Measurements from ENCODE around the gene CTNNA2.
"Not testable (repeated sequence)": the region's sequence is repeated elsewhere in the genome, so short reads cannot be mapped to it uniquely, and the experiment has no call there.

CTNNA2 gene

DNA sequence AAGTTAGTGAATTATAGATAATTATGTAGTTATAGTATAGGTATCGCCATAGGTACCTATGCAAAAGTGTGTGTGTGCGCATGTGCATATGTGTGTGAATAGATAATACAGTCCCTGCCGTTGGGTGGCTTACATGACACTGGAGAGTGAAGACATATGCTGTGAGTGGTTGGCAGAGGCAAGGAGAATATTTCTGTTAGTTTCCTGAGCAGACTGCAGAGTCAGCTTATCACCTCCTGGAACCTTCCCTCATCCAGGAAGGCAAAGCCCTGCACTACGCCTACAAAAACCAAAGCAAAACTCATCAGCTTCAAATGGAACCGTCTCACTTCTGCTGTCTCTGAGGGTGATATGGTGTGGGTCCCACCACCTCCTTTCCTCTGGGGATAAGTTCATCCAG, 609.8 kb downstream of the CTNNA2 start:
- no peak overlapping the region for H3K4me3 ChIP-seq (ENCODE audit: low read depth, low read length)

DNA sequence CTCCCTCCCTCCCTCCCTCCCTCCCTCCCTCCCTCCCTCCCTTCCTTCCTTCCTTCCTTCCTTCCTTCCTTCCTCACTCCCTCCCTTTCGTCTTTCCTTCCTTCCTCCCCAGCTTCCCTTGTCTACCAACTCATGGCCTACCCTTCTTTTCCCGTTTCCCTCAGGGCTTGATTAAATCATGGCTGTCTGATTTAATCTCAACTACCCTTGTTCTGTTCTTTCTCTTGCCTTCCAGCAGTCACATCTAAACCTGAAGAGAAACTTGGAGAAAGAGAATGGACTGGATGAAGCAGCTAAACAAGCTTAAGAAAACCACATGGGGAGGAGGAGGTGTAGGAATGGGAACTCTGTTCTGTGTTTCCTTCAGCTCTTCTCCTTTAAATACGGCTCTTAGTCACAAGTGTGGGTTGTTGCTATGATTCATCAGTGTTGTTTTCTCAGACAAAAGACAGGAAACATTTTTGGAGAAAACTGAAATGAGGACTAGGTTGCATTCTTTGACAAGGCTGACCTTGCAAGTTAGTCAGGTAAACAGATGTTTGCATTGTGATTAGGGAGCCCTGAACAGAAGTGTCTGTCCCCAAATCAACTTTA, 613.8 kb downstream of the CTNNA2 start:
- H3K4me3 ChIP-seq (ENCODE audit: low read depth, low read length), result no peak overlapping the region

DNA sequence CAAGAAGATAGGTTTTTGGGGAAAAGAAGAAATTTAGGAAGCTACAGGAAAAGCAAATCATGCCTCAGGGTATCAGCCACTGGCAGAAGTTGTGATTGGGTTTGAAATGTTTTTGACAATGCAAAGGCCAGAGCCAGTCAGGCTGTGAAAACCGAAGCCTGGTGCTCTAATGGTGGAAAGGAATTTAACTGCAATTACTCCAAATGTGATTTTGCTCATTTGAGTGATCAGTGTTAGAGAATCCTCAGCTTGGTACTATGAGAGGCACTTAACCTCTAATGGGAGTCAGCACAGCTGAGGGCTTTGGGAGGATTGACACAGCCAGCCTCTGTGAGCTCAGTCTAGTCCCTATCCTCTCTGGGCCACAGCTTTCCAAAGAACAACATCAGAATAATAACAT, 615.2 kb downstream of the CTNNA2 start:
- H3K4me3 ChIP-seq (ENCODE audit: low read depth, low read length), result no peak overlapping the region

- H3K4me3 ChIP-seq (ENCODE audit: low read depth, low read length), result no peak overlapping the region
Observed at GRCh38 chr2:80132281-80132680, 619.4 kb downstream of the CTNNA2 start.

GRCh38 chr2:80135001-80135400, 622.1 kb downstream of the CTNNA2 start:
- no peak overlapping the region for H3K4me3 ChIP-seq (ENCODE audit: low read depth, low read length)

- H3K4me3 ChIP-seq (ENCODE audit: low read depth, low read length), result no peak overlapping the region
Observed at GRCh38 chr2:80136338-80136737, 623.5 kb downstream of the CTNNA2 start.

DNA sequence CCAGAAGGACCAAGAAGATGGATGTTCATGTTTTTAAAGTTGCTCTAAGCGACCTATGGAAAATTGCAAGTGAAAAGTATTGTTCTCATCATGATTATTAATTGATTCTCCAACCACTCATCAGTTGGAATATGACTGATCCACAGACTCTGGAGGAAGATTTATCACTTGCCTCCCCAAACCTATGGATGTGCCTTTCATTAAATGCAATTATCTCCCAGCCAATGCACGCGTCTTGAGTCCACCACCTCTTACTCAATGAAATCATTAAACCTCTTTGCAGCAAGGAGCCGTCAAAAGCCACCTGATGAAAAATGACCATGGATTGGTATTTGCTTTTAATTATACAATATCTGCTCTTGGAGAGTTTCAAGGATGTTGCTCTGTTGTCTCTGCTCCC, 626.1 kb downstream of the CTNNA2 start:
- no peak overlapping the region for H3K4me3 ChIP-seq (ENCODE audit: low read depth, low read length)

GRCh38 chr2:80141007-80141726, 628.3 kb downstream of the CTNNA2 start:
- H3K4me3 ChIP-seq (ENCODE audit: low read depth, low read length), result no peak overlapping the region

DNA sequence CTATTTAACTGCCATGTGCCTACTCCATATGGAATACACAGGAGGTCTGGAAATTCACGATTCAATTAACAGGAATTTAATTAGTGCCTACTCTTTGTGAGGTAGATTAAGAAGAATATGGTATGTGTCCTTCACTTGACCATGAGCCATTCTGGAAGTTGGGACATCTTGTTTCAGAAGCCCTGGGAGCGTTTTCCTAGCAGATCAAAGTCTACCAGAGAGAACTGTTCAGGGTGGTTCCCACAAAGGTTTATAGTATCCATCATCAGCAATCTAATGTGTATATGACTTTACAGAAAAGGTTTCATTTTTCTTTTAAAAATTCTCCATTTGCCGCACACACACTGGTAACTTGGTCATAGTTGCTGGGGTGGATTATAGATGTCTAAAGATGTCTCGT, 632.6 kb downstream of the CTNNA2 start:
- H3K4me3 ChIP-seq (ENCODE audit: low read depth, low read length), result no peak overlapping the region

DNA sequence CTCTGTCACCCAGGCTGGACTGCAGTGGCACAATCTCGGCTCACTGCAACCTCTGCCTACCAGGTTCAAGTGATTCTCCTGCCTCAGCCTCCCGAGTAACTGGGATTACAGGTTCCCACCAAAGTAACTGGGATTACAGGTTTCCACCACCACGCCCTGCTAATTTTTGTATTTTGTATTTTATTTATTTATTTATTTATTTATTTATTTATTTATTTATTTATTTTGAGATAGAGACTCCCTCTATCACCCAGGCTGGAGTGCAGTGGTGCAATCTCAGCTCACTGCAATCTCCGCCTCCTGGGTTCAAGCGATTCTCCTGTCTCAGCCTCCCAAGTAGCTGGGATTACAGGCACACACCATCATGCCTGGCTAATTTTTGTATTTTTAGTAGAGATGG, 633.9 kb downstream of the CTNNA2 start:
- not testable (repeated sequence) for H3K4me3 ChIP-seq (ENCODE audit: low read depth, low read length)

DNA sequence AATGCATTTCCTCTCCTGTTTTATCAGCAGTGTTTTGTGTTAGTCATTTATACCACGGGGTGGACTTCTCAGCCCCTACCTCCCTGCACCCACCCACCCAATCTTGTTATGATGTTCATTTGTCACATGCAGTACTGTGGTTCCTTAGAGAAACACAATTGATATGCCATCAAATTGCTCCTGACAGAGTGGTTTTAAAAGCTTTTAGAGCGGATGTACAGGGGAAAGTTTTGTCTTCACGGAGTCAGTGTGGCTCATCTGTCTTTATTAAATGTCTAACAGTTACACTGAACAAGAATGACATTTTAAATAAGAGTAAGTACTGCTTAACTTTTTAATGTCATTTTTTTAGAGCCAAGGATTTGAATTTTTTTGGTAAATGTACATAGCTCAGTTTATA, 634.8 kb downstream of the CTNNA2 start:
- H3K4me3 ChIP-seq (ENCODE audit: low read depth, low read length), result no peak overlapping the region

DNA sequence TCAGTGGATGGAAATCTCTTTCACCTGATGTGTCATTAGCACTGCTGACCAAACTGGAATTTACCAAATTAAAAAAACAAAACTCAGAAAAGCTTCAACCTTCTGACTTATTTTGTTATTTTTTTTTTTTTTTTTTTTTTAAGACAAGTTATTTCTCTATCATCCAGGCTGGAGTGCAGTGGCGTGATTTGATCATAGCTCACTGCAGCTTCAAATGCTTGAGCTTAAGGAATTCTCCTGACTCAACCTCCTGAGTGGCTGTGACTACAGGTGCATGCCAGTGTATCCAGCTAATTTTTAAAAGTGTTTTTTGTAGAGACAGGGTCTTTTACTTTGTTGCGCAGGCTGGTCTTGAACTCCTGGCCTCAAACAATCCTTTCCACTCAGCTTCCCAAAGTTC, 636.1 kb downstream of the CTNNA2 start:
- H3K4me3 ChIP-seq (ENCODE audit: low read depth, low read length), result no peak overlapping the region

- no peak overlapping the region for H3K4me3 ChIP-seq (ENCODE audit: low read depth, low read length)
Observed at GRCh38 chr2:80149991-80150390, 637.1 kb downstream of the CTNNA2 start.

DNA sequence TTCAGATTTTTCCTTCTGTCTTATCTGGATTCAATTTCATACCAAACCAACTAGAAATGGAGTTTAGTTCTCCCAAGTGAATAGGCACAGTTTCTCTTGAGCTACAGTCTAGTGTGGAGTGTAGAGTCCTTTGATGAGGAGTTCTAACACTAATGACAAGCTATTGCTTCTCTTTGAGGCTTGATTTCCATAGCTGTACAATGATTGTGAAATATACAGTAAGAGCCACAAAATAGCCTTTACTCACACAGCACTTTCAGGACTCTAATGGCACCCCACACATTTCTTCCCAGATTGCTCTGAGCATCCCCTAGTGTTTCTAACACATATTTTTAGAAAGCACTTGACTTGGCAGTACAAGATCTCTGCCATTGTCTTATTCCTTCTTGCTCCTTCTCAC, 638.4 kb downstream of the CTNNA2 start:
- H3K4me3 ChIP-seq (ENCODE audit: low read depth, low read length), result no peak overlapping the region

DNA sequence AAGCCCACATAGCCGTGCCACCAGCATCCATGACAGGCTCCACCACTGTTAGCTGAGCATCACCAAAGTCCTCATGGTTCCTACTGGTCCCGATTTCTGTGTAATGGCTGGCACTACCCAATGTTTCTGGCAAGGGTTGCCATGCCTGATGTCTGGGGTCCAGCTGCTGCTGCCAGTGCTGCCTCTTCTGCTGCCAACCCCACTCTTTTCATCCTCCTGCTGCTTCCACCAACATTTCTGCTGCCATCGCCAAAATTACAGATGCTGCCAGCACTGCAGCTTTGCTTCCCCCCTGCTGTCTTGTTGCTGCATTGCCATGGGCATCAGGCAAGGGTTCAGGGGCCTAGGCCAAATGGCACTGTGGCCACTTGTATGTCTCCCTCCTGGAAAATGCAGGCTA, 638.8 kb downstream of the CTNNA2 start:
- no peak overlapping the region for H3K4me3 ChIP-seq (ENCODE audit: low read depth, low read length)

- no peak overlapping the region for H3K4me3 ChIP-seq (ENCODE audit: low read depth, low read length)
Observed at GRCh38 chr2:80153151-80153550, 640.3 kb downstream of the CTNNA2 start.

- no peak overlapping the region for H3K4me3 ChIP-seq (ENCODE audit: low read depth, low read length)
Observed at GRCh38 chr2:80153768-80154167, 640.9 kb downstream of the CTNNA2 start.

- H3K4me3 ChIP-seq (ENCODE audit: low read depth, low read length), result no peak overlapping the region
Observed at GRCh38 chr2:80154231-80154915, 641.5 kb downstream of the CTNNA2 start.

- no peak overlapping the region for H3K4me3 ChIP-seq (ENCODE audit: low read depth, low read length)
Observed at GRCh38 chr2:80164375-80164774, 651.5 kb downstream of the CTNNA2 start.

- no peak overlapping the region for H3K4me3 ChIP-seq (ENCODE audit: low read depth, low read length)
Observed at GRCh38 chr2:80166483-80167171, 653.8 kb downstream of the CTNNA2 start.

DNA sequence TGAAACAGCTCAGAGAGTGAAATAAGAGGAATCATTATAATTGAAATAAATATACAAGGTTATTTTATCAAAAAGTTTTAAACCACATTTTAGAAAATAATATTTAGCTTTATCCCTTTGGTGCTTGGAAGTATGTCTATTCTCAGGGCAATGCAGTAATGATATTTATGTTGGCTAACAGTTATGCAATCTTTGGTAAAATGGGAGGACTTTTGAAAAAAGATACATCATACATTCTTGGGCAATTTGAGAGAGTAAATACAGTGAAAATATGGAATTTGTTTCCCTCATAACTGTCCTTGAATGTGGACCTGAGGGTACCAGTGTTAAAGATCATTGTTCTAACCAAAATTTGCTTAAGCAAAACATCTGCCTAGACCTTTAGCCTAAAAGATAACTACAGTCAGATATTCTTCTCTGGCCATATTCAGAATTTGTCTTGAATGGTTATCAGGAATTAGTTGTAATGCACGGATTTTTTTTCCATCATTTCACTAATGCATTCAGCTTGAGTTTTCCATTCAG, 654.5 kb downstream of the CTNNA2 start:
- no peak overlapping the region for H3K4me3 ChIP-seq (ENCODE audit: low read depth, low read length)

Measured in iPS-11a (cell line).